K562 (cell line): ENCODE data around the gene BRCA1.

ENCODE experiments used
- CEBPB ChIP-seq: fragments of 450-650 bp; IDR thresholded peaks from 2 replicates; pipeline ENCODE4 v1.6.1; 2016; ENCODE audit warnings: missing genetic modification characterization, missing compliant biosample characterization
- PPARD ChIP-seq: fragments of 250-450 bp; sonication (Bioruptor Pico); IDR thresholded peaks from 2 replicates; pipeline ENCODE4 v1.8.0; 2022; ENCODE audit warnings: inconsistent platforms, mild to moderate bottlenecking, moderate library complexity
- TF ChIP-seq, protein P1 (sequence below): fragments of 200-800 bp; sonication (Bioruptor generic); IDR thresholded peaks from 2 replicates; pipeline ENCODE4 v1.6.1; 2016; ENCODE audit warnings: missing genetic modification characterization, missing compliant biosample characterization
- TF ChIP-seq, protein P2 (sequence below), 3 experiments: IDR thresholded peaks in 2 of 3; conservative IDR thresholded peaks in 1 of 3; 2 replicates each; pipeline ENCODE4 v1.5.1; 2011 to 2012; ENCODE audit warnings: low read length in 3 of 3, mild to moderate bottlenecking in 3 of 3, control low read depth in 2 of 3, improper control_type of control experiment in 1 of 3, inconsistent platforms in 1 of 3, low read depth in 1 of 3, mixed read lengths in 1 of 3, moderate library complexity in 1 of 3; ENCODE audit not compliant: insufficient read depth in 2 of 3
- TF ChIP-seq, protein P3 (sequence below): fragments of 150-350 bp; conservative IDR thresholded peaks from 2 replicates; pipeline ENCODE4 v1.6.1; 2014; ENCODE audit warnings: low read length

DNA sequence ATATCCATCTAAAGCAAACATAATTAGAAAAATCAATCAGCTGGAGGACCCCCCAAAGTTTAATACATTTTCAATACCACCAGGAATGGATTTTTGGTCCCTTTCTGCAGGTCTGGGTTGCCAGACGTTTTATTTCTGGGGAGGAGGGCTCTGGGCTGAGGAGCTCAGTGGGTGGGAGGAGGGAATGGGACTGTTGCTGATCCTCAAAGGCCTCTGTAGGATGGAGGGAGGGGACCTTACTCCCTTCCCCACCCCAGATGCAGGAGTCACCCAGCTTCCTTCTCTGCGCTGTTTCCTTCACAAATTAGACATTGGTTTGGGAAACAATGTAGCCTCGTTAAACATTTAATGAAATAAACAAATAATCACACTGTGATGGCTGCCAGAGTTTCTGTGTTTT, 93.5 kb downstream of the BRCA1 start:
- no peak for TF ChIP-seq CEBPB
- TF ChIP-seq, protein P1, sequence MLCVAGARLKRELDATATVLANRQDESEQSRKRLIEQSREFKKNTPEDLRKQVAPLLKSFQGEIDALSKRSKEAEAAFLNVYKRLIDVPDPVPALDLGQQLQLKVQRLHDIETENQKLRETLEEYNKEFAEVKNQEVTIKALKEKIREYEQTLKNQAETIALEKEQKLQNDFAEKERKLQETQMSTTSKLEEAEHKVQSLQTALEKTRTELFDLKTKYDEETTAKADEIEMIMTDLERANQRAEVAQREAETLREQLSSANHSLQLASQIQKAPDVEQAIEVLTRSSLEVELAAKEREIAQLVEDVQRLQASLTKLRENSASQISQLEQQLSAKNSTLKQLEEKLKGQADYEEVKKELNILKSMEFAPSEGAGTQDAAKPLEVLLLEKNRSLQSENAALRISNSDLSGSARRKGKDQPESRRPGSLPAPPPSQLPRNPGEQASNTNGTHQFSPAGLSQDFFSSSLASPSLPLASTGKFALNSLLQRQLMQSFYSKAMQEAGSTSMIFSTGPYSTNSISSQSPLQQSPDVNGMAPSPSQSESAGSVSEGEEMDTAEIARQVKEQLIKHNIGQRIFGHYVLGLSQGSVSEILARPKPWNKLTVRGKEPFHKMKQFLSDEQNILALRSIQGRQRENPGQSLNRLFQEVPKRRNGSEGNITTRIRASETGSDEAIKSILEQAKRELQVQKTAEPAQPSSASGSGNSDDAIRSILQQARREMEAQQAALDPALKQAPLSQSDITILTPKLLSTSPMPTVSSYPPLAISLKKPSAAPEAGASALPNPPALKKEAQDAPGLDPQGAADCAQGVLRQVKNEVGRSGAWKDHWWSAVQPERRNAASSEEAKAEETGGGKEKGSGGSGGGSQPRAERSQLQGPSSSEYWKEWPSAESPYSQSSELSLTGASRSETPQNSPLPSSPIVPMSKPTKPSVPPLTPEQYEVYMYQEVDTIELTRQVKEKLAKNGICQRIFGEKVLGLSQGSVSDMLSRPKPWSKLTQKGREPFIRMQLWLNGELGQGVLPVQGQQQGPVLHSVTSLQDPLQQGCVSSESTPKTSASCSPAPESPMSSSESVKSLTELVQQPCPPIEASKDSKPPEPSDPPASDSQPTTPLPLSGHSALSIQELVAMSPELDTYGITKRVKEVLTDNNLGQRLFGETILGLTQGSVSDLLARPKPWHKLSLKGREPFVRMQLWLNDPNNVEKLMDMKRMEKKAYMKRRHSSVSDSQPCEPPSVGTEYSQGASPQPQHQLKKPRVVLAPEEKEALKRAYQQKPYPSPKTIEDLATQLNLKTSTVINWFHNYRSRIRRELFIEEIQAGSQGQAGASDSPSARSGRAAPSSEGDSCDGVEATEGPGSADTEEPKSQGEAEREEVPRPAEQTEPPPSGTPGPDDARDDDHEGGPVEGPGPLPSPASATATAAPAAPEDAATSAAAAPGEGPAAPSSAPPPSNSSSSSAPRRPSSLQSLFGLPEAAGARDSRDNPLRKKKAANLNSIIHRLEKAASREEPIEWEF: no peak
- TF ChIP-seq, protein P2, sequence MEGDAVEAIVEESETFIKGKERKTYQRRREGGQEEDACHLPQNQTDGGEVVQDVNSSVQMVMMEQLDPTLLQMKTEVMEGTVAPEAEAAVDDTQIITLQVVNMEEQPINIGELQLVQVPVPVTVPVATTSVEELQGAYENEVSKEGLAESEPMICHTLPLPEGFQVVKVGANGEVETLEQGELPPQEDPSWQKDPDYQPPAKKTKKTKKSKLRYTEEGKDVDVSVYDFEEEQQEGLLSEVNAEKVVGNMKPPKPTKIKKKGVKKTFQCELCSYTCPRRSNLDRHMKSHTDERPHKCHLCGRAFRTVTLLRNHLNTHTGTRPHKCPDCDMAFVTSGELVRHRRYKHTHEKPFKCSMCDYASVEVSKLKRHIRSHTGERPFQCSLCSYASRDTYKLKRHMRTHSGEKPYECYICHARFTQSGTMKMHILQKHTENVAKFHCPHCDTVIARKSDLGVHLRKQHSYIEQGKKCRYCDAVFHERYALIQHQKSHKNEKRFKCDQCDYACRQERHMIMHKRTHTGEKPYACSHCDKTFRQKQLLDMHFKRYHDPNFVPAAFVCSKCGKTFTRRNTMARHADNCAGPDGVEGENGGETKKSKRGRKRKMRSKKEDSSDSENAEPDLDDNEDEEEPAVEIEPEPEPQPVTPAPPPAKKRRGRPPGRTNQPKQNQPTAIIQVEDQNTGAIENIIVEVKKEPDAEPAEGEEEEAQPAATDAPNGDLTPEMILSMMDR (IDR thresholded peaks at IDR 0.05 in 2 of 3, conservative IDR thresholded peaks at IDR 0.05 in 1 of 3; ENCODE audit: insufficient read depth in 2 of 3, low read depth in 1 of 3, low read length in 3 of 3): no peak
- TF ChIP-seq, protein P3, sequence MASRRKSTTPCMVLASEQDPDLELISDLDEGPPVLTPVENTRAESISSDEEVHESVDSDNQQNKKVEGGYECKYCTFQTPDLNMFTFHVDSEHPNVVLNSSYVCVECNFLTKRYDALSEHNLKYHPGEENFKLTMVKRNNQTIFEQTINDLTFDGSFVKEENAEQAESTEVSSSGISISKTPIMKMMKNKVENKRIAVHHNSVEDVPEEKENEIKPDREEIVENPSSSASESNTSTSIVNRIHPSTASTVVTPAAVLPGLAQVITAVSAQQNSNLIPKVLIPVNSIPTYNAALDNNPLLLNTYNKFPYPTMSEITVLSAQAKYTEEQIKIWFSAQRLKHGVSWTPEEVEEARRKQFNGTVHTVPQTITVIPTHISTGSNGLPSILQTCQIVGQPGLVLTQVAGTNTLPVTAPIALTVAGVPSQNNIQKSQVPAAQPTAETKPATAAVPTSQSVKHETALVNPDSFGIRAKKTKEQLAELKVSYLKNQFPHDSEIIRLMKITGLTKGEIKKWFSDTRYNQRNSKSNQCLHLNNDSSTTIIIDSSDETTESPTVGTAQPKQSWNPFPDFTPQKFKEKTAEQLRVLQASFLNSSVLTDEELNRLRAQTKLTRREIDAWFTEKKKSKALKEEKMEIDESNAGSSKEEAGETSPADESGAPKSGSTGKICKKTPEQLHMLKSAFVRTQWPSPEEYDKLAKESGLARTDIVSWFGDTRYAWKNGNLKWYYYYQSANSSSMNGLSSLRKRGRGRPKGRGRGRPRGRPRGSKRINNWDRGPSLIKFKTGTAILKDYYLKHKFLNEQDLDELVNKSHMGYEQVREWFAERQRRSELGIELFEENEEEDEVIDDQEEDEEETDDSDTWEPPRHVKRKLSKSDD: no peak
- TF ChIP-seq PPARD: no peak
